HepG2 (cell line): ENCODE data around the gene PNPLA1. TPM values are rescaled to one million over a fixed set of nuclear protein-coding genes. Genes with fewer than 3 reads are reported as not detected.

Experiments
- ATAC-seq: fragments of 200-7000 bp; cut with Tn5 transposase; 3 replicates; pipeline ENCODE4 v1.9.1; 2020; ENCODE audit warnings: mild to moderate bottlenecking, moderate library complexity
- BruUV-seq: library from RNA; stranded (reverse); fragments of 400-500 nt; replicated peaks from 2 replicates; lab custom pipeline; 2021; lab: Mats Ljungman, UMichigan
- CTCF ChIA-PET: fragments of 300-600 bp; formaldehyde crosslinking; extraction: SDS; loops from one replicate; lab custom pipeline; 2021; ENCODE audit warnings: low total read pairs, inconsistent platforms, low intra/inter-chr PET ratio; lab: Yijun Ruan, JAX
- POLR2A ChIA-PET: fragments of 350-600 bp; sonication (Branson Sonifier 250); formaldehyde crosslinking; loops from one replicate; lab custom pipeline; 2020; ENCODE audit warnings: antibody characterized with exemption, inconsistent platforms; lab: Yijun Ruan, JAX
- DNase-seq: peaks from one replicate; pipeline ENCODE4 v3.0.0-alpha.2; 2015; ENCODE audit warnings: low spot score
- FAIRE-seq: peaks from 3 replicates; lab custom pipeline; 2011; peaks lifted over from hg19 to GRCh38; lab: Jason Lieb, UNC
- H2AFZ ChIP-seq: one replicate; pipeline ENCODE4 v1.6.1; 2011; ENCODE audit warnings: low read length, inconsistent platforms
- H3K27ac ChIP-seq: fragments of 300-600 bp; 3 replicates; pipeline ENCODE4 v1.8.0; 2011; ENCODE audit warnings: mixed run types, mild to moderate bottlenecking, mixed read lengths, low read length, inconsistent platforms; ENCODE audit not compliant: insufficient read depth; ENCODE audit errors: extremely low read length
- H3K27me3 ChIP-seq, 2 experiments: fragments of 200-600 bp in 1 of 2; 2 replicates in 1 of 2; 3 replicates in 1 of 2; pipeline versions ENCODE4 v1.6.0 to v1.8.0; 2011; ENCODE audit warnings: low read length in 2 of 2, mild to moderate bottlenecking in 2 of 2, moderate library complexity in 2 of 2, inconsistent platforms in 1 of 2; ENCODE audit not compliant: insufficient read depth in 2 of 2, control insufficient read depth in 1 of 2
- H3K36me3 ChIP-seq, 2 experiments: fragments of 200-600 bp in 1 of 2; replicated peaks in 1 of 2; 2 replicates in 1 of 2; 3 replicates in 1 of 2; pipeline versions ENCODE4 v1.5.1 to v1.8.0; 2011; ENCODE audit warnings: low read length in 2 of 2, inconsistent platforms in 1 of 2; ENCODE audit not compliant: insufficient read depth in 2 of 2, control insufficient read depth in 1 of 2
- H3K4me1 ChIP-seq: 2 replicates; pipeline ENCODE4 v1.5.1; 2012; ENCODE audit warnings: low read length, inconsistent platforms; ENCODE audit not compliant: insufficient read depth
- H3K4me2 ChIP-seq: 2 replicates; pipeline ENCODE4 v1.6.0; 2011; ENCODE audit warnings: low read depth, low read length, inconsistent platforms
- H3K4me3 ChIP-seq, 3 experiments: fragments of 200-600 bp in 1 of 3; sonication (generic), shearing (Covaris generic) in 1 of 3; replicated peaks in 1 of 3; 2 replicates each; pipeline ENCODE4 v1.5.1; 2011 to 2016; ENCODE audit warnings: low read length in 3 of 3, inconsistent platforms in 2 of 3, low read depth in 2 of 3, mild to moderate bottlenecking in 2 of 3, control low read depth in 1 of 3, mixed read lengths in 1 of 3; ENCODE audit not compliant: insufficient read depth in 1 of 3
- H3K79me2 ChIP-seq: one replicate; pipeline ENCODE4 v1.6.1; 2011; ENCODE audit warnings: low read length, inconsistent platforms; ENCODE audit not compliant: insufficient read depth
- H3K9ac ChIP-seq: 2 replicates; pipeline ENCODE4 v1.6.0; 2011; ENCODE audit warnings: mild to moderate bottlenecking, low read depth, low read length, inconsistent platforms; ENCODE audit not compliant: insufficient read depth
- H3K9me3 ChIP-seq: 2 replicates; pipeline ENCODE4 v1.5.1; 2012; ENCODE audit warnings: mild to moderate bottlenecking, low read length
- H4K20me1 ChIP-seq: 2 replicates; pipeline ENCODE4 v1.6.0; 2011; ENCODE audit warnings: inconsistent platforms, mild to moderate bottlenecking, low read length, moderate library complexity; ENCODE audit not compliant: insufficient read depth
- CREB1 ChIP-seq, 2 experiments: fragments of 450-650 bp in 1 of 2; IDR thresholded peaks; 2 replicates each; pipeline ENCODE4 v1.6.1; 2016 to 2017; ENCODE audit warnings: control low read depth in 1 of 2, mild to moderate bottlenecking in 1 of 2, missing compliant biosample characterization in 1 of 2, missing genetic modification characterization in 1 of 2
- KLF11 ChIP-seq: IDR thresholded peaks from 2 replicates; pipeline ENCODE4 v1.6.1; 2016; ENCODE audit warnings: missing compliant biosample characterization
- PCBP1 ChIP-seq: fragments of 200-400 bp; formaldehyde crosslinking; IDR thresholded peaks from 2 replicates; pipeline ENCODE4 v1.6.1; 2017; ENCODE audit warnings: mild to moderate bottlenecking, low read depth, low read length, borderline replicate concordance
- ZNF839 ChIP-seq: sonication (generic); formaldehyde crosslinking; IDR thresholded peaks from 2 replicates; pipeline ENCODE4 v1.4.0; 2020; ENCODE audit warnings: missing genetic modification reagents, mild to moderate bottlenecking, borderline replicate concordance
- WGBS: methylation state at CpG from one replicate; pipeline ENCODE4 v1.1.6; 2017; ENCODE audit warnings: low lambda C conversion rate; 5-methylcytosine and 5-hydroxymethylcytosine counted together
- in situ Hi-C: cut with HindIII; loops from 2 replicates; pipeline ENCODE4 v1.10.0; 2017; ENCODE audit warnings: low pct_unique_long_range_greater_than_20kb; ENCODE audit not compliant: extremely low pct_ligation_motif_present
- intact Hi-C: fragments of 100-400 bp; cut with micrococcal nuclease; formaldehyde crosslinking; loops from one replicate; pipeline ENCODE4 v1.10.0; 2022; ENCODE audit not compliant: unreplicated experiment
- polyA plus RNA-seq, 8 experiments: library from polyadenylated mRNA; depleted of rRNA in 3 of 8; stranded (reverse) in 7 of 8; unstranded in 1 of 8; fragments of >200 nt; fragmentation: Illumina TruSeq in 4 of 8; extraction: Trizol in 4 of 8; gene quantifications; 2 replicates each; pipeline versions ENCODE4 v1.2.1 to v1.2.3, GENCODE V29; 2011 to 2016; ENCODE audit warnings: low read depth in 4 of 8, missing spikeins in 1 of 8, mixed read lengths in 1 of 8; ENCODE audit not compliant: insufficient read depth in 1 of 8
- total RNA-seq, 5 experiments: library from RNA; depleted of rRNA; stranded (reverse); fragments of >200 nt; fragmentation: Illumina TruSeq; extraction: Trizol; gene quantifications; 2 replicates each; pipeline ENCODE4 v1.2.3, GENCODE V29; 2016; ENCODE audit warnings: low read depth in 1 of 5
- TF ChIP-seq, protein P1 (sequence below): sonication (generic); formaldehyde crosslinking; IDR thresholded peaks from 2 replicates; pipeline ENCODE4 v1.5.1; 2020; ENCODE audit warnings: mild to moderate bottlenecking, missing genetic modification reagents
- TF ChIP-seq, protein P2 (sequence below): sonication (generic); formaldehyde crosslinking; IDR thresholded peaks from 2 replicates; pipeline ENCODE4 v1.4.0; 2020; ENCODE audit warnings: missing genetic modification reagents, borderline replicate concordance
- TF ChIP-seq, protein P3 (sequence below): fragments of 450-650 bp; IDR thresholded peaks from 2 replicates; pipeline ENCODE4 v1.6.1; 2016

The PNPLA1 gene
- total and polyA plus RNA-seq, 2 of the 13 experiments (the other 11 are each of a cell fraction or from before 2014, with no cell fraction given): not detected

DNA sequence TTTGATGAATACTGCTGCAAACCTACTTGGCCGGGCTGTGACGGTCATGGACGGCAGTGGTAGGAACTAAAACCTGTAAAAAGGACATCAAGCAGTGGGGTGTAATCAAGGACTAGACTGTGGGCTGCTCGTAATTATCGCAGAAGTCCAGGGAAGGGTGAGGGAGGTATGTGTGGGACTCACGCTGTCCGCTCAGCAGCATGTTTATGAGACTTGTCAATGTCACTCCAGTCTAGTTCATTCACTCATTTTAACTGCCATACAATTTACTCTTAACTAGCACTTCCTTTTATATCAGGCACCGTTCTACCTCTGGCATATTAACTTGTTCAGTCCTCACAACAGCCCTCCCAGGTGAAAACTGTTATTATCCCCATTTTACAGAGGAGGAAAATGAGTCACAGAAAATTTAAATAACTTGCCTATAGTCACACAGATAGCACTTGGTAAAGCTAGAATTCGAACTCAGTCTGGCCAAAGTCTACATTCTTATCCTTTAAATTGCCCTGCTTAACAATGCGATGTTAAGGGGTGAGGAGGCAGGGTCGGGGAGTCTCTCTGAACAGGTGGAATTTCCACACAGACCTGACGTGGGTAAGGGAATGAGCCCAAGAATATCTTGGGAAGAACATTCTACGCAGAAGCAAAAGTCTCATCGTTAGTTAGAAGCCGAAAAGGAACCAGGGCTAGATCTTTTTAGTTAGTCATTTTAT is 4.1 kb downstream of the PNPLA1 start (continued):
- no peak for TF ChIP-seq PCBP1
- TF ChIP-seq, protein P1, sequence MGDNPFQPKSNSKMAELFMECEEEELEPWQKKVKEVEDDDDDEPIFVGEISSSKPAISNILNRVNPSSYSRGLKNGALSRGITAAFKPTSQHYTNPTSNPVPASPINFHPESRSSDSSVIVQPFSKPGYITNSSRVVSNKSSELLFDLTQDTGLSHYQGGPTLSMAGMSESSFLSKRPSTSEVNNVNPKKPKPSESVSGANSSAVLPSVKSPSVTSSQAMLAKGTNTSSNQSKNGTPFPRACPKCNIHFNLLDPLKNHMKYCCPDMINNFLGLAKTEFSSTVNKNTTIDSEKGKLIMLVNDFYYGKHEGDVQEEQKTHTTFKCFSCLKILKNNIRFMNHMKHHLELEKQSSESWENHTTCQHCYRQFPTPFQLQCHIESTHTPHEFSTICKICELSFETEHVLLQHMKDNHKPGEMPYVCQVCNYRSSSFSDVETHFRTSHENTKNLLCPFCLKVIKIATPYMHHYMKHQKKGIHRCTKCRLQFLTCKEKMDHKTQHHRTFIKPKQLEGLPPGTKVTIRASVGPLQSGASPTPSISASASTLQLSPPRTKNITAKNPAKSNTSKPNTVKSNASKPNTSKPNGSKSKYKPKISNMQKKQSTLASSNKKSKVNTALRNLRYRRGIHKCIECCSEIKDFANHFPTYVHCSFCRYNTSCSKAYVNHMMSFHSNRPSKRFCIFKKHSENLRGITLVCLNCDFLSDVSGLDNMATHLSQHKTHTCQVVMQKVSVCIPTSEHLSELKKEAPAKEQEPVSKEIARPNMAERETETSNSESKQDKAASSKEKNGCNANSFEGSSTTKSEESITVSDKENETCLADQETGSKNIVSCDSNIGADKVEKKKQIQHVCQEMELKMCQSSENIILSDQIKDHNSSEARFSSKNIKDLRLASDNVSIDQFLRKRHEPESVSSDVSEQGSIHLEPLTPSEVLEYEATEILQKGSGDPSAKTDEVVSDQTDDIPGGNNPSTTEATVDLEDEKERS: no peak
- TF ChIP-seq, all 625 proteins: peak for 0

DNA sequence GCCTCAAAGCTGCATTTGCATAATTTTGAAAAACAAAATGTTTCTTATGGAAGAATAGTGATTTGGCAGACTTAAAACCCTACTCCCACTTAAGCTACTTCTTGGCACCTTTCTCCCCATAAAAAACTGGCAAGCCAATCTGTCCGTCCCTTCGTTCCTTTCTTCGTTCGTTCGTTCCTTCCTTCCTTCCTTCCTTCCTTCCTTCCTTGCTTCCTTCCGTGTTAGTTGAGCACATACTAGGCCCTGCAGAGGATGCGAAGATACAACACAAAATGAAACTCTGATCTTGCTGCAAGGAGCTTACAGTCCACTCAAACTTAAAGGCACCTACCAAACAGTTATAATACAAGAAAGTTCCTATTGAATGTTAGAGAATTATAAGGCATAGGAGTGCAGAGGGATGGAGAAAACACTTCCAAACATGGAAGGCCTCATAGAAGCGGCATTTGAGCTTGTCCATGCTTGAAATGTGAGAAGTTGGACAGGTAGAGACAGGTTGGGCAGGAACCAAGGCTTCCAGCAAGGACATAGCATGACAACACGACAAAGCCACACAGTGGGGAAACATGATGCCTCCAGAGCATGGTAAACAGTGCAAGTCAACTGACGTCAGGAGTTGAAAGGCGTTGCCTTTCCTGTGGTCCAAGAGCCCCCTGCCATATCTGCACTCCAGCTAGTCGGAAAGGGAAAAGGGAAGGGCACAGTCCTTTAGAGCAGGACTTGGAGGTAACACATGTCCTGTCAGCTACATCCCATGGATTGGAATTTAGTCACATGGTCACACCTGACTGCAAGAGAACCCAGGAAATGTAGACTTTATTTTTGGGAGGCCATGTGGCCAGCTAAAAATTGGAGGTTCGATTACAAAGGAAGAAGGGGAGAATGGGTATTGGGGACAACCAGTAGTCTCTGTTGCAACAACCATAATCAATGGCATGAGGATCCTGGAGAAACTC is 7.0 kb downstream of the PNPLA1 start:
- TF ChIP-seq, protein P2, sequence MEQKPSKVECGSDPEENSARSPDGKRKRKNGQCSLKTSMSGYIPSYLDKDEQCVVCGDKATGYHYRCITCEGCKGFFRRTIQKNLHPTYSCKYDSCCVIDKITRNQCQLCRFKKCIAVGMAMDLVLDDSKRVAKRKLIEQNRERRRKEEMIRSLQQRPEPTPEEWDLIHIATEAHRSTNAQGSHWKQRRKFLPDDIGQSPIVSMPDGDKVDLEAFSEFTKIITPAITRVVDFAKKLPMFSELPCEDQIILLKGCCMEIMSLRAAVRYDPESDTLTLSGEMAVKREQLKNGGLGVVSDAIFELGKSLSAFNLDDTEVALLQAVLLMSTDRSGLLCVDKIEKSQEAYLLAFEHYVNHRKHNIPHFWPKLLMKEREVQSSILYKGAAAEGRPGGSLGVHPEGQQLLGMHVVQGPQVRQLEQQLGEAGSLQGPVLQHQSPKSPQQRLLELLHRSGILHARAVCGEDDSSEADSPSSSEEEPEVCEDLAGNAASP (CRISPR knock-in tag): no peak
- no peak for TF ChIP-seq KLF11 (CRISPR knock-in tag)
- TF ChIP-seq ZNF839: no peak
- TF ChIP-seq, protein P3, sequence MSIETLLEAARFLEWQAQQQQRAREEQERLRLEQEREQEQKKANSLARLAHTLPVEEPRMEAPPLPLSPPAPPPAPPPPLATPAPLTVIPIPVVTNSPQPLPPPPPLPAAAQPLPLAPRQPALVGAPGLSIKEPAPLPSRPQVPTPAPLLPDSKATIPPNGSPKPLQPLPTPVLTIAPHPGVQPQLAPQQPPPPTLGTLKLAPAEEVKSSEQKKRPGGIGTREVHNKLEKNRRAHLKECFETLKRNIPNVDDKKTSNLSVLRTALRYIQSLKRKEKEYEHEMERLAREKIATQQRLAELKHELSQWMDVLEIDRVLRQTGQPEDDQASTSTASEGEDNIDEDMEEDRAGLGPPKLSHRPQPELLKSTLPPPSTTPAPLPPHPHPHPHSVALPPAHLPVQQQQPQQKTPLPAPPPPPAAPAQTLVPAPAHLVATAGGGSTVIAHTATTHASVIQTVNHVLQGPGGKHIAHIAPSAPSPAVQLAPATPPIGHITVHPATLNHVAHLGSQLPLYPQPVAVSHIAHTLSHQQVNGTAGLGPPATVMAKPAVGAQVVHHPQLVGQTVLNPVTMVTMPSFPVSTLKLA: peak; percentile 98
- TF ChIP-seq CREB1 (IDR thresholded peaks at IDR 0.05): peak; percentile 62; the same call in 1 of the 2 replicates
- no peak for TF ChIP-seq CREB1 (CRISPR knock-in tag; IDR thresholded peaks at IDR 0.05)
- TF ChIP-seq, all 625 proteins: peak for 2
- WGBS: 38% methylated on average over 13 of the region's 13 CpGs
- H3K4me3 ChIP-seq: no peak overlapping the region
- no TSS peak for BruUV-seq
- no peak overlapping the region for H2AFZ ChIP-seq
- no peak overlapping the region for H3K27ac ChIP-seq
- CTCF ChIA-PET: no interaction called here
- H3K4me1 ChIP-seq: no peaks in the 10 kb centered on the region
- H3K27me3 ChIP-seq: peaks cover 0 to 20% of the 10 kb centered on the region in 2 experiments; a peak in 4 of 5 replicates
- in situ Hi-C loops: no loop called here
- no peaks in the 10 kb centered on the region for H4K20me1 ChIP-seq
- FAIRE-seq (no peak), ATAC-seq (no peak), DNase-seq (no peak)
- H3K9me3 ChIP-seq: no peaks in the 10 kb centered on the region
- POLR2A ChIA-PET: no interaction called here
- intact Hi-C loops: no loop called here
- no peak overlapping the region for H3K9ac ChIP-seq
- no peak overlapping the region for H3K4me2 ChIP-seq
- H3K36me3 ChIP-seq: no peaks in the 10 kb centered on the region
- no peaks in the 10 kb centered on the region for H3K79me2 ChIP-seq
